ENCODE results near the gene PTPRU.

PTPRU gene

GRCh38 chr1:29317916-29318530, 81.7 kb downstream of the PTPRU start:
- no peak for DNase-seq (ENCODE audit: low read depth)

GRCh38 chr1:29318724-29319123, 82.4 kb downstream of the PTPRU start:
- DNase-seq (ENCODE audit: low read depth), result no peak

- no peak for DNase-seq (ENCODE audit: low read depth)
Measured at GRCh38 chr1:29319300-29320110, 83.2 kb downstream of the PTPRU start.

GRCh38 chr1:29320156-29320940, 84.0 kb downstream of the PTPRU start:
- no peak for DNase-seq (ENCODE audit: low read depth)

GRCh38 chr1:29321176-29321575, 84.9 kb downstream of the PTPRU start:
- no peak for DNase-seq (ENCODE audit: low read depth)

- DNase-seq (ENCODE audit: low read depth), result no peak
Measured at GRCh38 chr1:29322147-29322694, 85.9 kb downstream of the PTPRU start.

- no peak for DNase-seq (ENCODE audit: low read depth)
Measured at GRCh38 chr1:29322861-29323585, 86.7 kb downstream of the PTPRU start.

GRCh38 chr1:29323636-29324035, 87.3 kb downstream of the PTPRU start:
- no peak for DNase-seq (ENCODE audit: low read depth)

- no peak for DNase-seq (ENCODE audit: low read depth)
Measured at GRCh38 chr1:29324202-29324601, 87.9 kb downstream of the PTPRU start.

GRCh38 chr1:29324771-29325351, 88.5 kb downstream of the PTPRU start:
- no peak for DNase-seq (ENCODE audit: low read depth)

GRCh38 chr1:29325675-29326074, 89.4 kb downstream of the PTPRU start:
- DNase-seq (ENCODE audit: low read depth), result no peak

- no peak for DNase-seq (ENCODE audit: low read depth)
Measured at GRCh38 chr1:29326123-29326522, 89.8 kb downstream of the PTPRU start.

GRCh38 chr1:29327223-29327935, 91.1 kb downstream of the PTPRU start:
- no peak for DNase-seq (ENCODE audit: low read depth)

GRCh38 chr1:29329022-29329775, 92.9 kb downstream of the PTPRU start:
- DNase-seq (ENCODE audit: low read depth), result no peak

GRCh38 chr1:29330089-29330488, 93.8 kb downstream of the PTPRU start:
- DNase-seq (ENCODE audit: low read depth), result no peak

- no peak for DNase-seq (ENCODE audit: low read depth)
Measured at GRCh38 chr1:29330856-29331255, 94.5 kb downstream of the PTPRU start.

GRCh38 chr1:29331309-29331708, 95.0 kb downstream of the PTPRU start:
- no peak for DNase-seq (ENCODE audit: low read depth)

- DNase-seq (ENCODE audit: low read depth), result no peak
Measured at GRCh38 chr1:29331729-29332128, 95.4 kb downstream of the PTPRU start.

- peak; percentile 20 for DNase-seq (ENCODE audit: low read depth)
Measured at GRCh38 chr1:29332204-29332603, 95.9 kb downstream of the PTPRU start.

GRCh38 chr1:29333008-29333407, 96.7 kb downstream of the PTPRU start:
- no peak for DNase-seq (ENCODE audit: low read depth)
